Activated CD4-positive, alpha-beta T cell treated with anti-CD3 and anti-CD28 coated beads, Interleukin-2, amount 10 ng/mL, durations not matched to agents 24 days and 14 days (primary cell): Measurements from ENCODE around the gene MYRF. TPM values are rescaled to one million over a fixed set of nuclear protein-coding genes. Genes with fewer than 3 reads are reported as not detected.
A peak's percentile ranks its signal among the peaks of the same experiment; 100 is the strongest.

Source experiments
- DNase-seq: peaks from one replicate; pipeline ENCODE4 v3.0.0; 2022
- H3K27ac Mint-ChIP-seq: one replicate; pipeline ENCODE4 v1.8.0; 2022; ENCODE audit warnings: mild to moderate bottlenecking, mixed read lengths
- H3K27me3 Mint-ChIP-seq: one replicate; pipeline ENCODE4 v1.8.0; 2022; ENCODE audit warnings: mixed read lengths
- H3K36me3 Mint-ChIP-seq: one replicate; pipeline ENCODE4 v1.8.0; 2022; ENCODE audit warnings: low read depth, mild to moderate bottlenecking, mixed read lengths
- H3K4me1 Mint-ChIP-seq: one replicate; pipeline ENCODE4 v1.8.0; 2021; ENCODE audit warnings: mixed read lengths
- H3K4me3 Mint-ChIP-seq: one replicate; pipeline ENCODE4 v1.8.0; 2022; ENCODE audit warnings: mild to moderate bottlenecking, moderate library complexity, mixed read lengths
- H3K9me3 Mint-ChIP-seq: one replicate; pipeline ENCODE4 v1.8.0; 2021; ENCODE audit warnings: mixed read lengths
- intact Hi-C: fragments of 100-400 bp; cut with micrococcal nuclease; formaldehyde crosslinking; loops from one replicate; pipeline ENCODE4 v1.15.1; 2023
- total RNA-seq: library from RNA; stranded (reverse); gene quantifications from 2 replicates; pipeline ENCODE4 v1.2.3, GENCODE V29; 2022

Gene MYRF
- total RNA-seq, 1 donor from 2014 or later, result 1.2 TPM

DNA sequence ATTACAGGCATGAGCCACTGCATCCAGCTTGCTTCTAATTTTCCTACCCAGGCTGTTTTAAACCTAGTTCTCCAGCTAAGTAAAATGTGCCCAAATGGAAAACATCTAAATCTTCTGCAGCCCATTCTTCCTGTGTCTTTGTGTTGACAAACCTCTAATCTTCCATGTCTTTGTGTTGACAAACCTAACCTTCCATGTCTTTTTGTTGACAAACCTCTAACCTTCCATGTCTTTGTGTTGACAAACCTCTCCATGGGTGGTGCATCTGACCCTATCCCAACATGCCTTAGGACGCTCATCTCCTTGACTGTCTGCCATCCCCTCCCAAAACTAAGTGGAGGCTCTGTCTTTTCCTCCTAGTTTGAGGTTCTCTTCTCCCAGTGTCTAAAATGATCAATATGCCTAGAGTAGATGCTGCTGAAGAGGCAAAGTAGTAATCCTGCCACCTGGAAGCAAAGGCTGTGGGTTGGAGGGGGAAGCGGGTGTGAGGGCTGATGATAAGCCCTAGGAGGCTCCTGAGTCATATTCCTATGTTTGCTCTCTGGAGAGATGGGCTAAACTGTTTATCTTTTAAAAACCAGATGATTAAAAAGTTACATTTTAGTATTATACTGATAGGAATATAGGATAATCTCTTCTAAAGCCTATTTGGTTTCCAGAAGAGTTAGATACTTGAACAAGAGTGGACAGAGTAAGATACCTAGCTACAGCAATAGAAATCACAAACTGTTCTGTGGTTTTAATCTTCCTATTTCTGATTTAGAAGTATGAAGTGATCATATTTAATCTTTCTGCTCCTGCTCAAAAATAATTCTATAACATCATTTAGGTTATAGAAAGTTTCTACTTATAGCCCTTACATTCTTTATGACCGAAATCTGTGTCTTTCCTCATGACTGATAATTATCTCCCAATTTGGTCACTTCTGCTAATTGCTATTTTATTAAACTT, 48.2 kb downstream of the MYRF start:
- intact Hi-C loops, result no loop called here

DNA sequence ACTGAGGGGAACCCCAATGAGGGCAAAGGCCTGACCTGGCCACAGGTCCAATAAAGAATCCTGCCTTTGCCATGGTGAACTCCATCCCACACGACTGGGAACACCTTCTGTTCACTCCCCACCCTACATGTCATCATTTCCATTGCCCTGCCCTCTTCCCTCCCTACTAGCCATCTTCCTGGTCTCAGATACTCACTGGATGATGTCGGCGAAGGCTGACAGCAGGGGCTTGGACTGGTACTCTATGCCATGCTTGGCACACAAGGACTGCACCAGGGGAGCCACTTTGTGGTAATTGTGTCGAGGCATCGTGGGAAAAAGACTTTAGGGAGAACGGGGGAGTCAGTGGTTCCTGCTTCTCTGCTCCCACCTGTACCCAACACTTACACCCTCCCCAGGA, 50.2 kb downstream of the MYRF start:
- no peak overlapping the region for H3K4me3 Mint-ChIP-seq
- H3K9me3 Mint-ChIP-seq, result no peaks in the 10 kb centered on the region
- peaks cover 76% of the 10 kb centered on the region for H3K36me3 Mint-ChIP-seq
- DNase-seq, result no peak
- intact Hi-C loops, result no loop called here
- no peak overlapping the region for H3K27ac Mint-ChIP-seq
- H3K4me1 Mint-ChIP-seq, result peaks cover 9% of the 10 kb centered on the region
- H3K27me3 Mint-ChIP-seq, result no peaks in the 10 kb centered on the region

More for the DNA sequence above, 48.2 kb downstream of the MYRF start:
- Mint-ChIP-seq H3K36me3 (peaks cover 78% of the 10 kb centered on the region), H3K9me3 (no peaks in the 10 kb centered on the region), H3K4me1 (peaks cover 23% of the 10 kb centered on the region), H3K27ac (peak overlapping the region; percentile 30), H3K4me3 (no peak overlapping the region), H3K27me3 (no peaks in the 10 kb centered on the region)
- no peak for DNase-seq

DNA sequence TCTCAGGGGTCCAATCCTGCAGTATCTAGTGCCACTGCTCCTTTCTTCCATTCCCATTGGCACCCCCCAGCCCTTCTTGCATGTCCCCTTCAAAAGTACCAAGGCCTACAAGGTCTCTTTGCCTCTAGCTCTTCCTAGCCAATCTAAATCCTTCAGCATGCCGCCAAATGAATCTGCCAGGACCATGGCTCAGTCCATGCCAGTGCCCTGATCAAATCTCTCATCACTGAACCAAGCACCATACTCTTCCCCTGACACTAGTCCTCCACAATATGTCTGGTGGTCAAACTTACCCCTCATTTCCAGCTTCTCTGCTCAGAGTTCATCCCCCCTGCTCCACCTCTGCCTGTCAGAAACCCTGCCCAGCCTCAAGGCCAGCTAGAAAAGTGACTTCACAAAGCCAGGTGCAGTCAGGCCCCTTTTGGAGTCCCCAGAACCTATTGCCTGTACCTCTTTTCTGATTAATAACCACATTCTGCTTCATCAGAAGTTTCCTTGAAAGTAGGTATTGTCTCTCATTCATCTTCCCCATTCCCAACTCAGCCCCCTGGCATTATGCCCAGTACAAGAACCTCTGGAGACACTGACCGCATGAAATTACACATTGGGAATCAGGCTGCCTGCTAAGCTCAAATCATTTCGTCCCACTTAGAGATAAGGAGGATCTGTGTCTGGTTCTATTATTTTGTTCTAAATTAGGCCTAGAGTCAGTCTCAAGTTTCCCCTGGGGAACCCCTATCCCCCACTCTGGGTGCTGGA, 51.6 kb downstream of the MYRF start:
- H3K27ac Mint-ChIP-seq, result no peak overlapping the region
- intact Hi-C loops, result no loop called here
- H3K4me3 Mint-ChIP-seq, result no peak overlapping the region
- peaks cover 7% of the 10 kb centered on the region for H3K4me1 Mint-ChIP-seq
- no peaks in the 10 kb centered on the region for H3K27me3 Mint-ChIP-seq
- DNase-seq, result no peak
- peaks cover 76% of the 10 kb centered on the region for H3K36me3 Mint-ChIP-seq
- H3K9me3 Mint-ChIP-seq, result no peaks in the 10 kb centered on the region

DNA sequence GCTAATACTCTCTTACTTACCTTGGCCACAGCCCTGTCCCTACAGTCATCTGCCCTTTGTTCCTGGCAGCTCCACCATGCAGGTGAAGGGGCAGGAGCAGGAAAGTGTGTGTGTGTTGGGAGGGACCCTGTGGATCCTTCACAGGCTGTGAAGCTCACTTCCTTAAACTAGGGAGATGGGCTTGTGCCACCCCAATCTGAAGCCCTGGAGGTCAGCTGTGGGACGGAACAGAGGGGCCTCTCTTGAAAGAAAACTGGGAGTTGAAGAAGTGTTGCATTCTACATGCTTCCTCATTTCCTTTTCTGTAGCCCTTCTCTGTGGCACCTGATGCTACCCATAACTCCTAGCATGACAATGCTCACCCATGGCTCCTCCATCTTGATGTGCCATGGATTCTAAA, 52.7 kb downstream of the MYRF start:
- Mint-ChIP-seq H3K36me3 (peaks cover 76% of the 10 kb centered on the region), H3K4me1 (peaks cover 7% of the 10 kb centered on the region), H3K9me3 (no peaks in the 10 kb centered on the region), H3K27ac (peak overlapping the region; percentile 57), H3K27me3 (no peaks in the 10 kb centered on the region), H3K4me3 (no peak overlapping the region)
- DNase-seq, result no peak
- intact Hi-C loops, result no loop called here

DNA sequence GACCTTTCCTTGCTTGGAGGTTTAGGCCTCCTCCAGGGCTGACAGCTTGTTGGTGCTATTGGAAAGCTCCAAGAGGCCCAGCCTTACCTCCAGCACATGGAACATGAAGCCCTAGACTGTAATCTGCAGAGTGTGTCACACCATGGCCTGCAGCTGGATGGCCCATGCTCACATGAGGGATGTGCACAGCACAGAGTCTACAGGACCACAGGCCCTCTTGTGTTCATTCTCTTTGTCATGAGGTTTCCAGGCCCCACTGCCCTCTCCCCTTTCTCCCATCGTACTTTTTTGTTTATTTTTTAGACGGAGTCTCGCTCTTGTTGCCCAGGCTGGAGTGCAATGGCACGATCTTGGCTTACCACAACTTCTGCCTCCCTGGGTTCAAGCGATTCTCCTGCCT, 54.3 kb downstream of the MYRF start:
- peaks cover 79% of the 10 kb centered on the region for H3K36me3 Mint-ChIP-seq
- intact Hi-C loops, result no loop called here
- no peak overlapping the region for H3K27ac Mint-ChIP-seq
- H3K4me1 Mint-ChIP-seq, result peaks cover 4% of the 10 kb centered on the region
- no peak overlapping the region for H3K4me3 Mint-ChIP-seq
- no peaks in the 10 kb centered on the region for H3K9me3 Mint-ChIP-seq
- DNase-seq, result no peak
- H3K27me3 Mint-ChIP-seq, result no peaks in the 10 kb centered on the region

DNA sequence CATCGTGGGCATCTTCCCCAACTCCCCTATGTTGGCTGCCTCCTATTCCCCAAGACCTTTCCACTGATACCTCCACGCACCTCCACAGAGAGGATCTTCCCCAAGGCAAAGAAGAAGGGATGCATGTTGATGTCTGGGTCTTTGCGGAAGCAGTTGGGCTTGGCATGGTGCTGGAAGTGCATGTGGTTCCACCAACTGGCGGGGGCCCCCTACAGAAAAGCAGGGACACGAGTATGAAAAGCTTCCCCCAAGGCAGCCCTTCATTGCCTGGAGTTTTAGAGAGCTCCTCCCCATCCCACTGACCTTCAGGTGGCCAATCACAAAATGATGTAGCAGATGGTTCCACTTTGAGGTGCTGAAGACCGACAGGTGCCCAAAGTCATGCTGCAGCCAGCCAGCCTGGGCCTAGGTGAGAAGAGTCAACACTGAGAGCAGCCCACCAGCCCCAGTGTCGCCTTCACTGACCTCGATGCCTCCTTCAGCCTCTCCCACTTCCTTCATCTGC, 58.3 kb downstream of the MYRF start:
- no peak overlapping the region for H3K4me3 Mint-ChIP-seq
- H3K9me3 Mint-ChIP-seq, result no peaks in the 10 kb centered on the region
- no peak overlapping the region for H3K27ac Mint-ChIP-seq
- peaks cover 13% of the 10 kb centered on the region for H3K4me1 Mint-ChIP-seq
- H3K36me3 Mint-ChIP-seq, result peaks cover 72% of the 10 kb centered on the region
- intact Hi-C loops, result no loop called here
- no peaks in the 10 kb centered on the region for H3K27me3 Mint-ChIP-seq
- no peak for DNase-seq

DNA sequence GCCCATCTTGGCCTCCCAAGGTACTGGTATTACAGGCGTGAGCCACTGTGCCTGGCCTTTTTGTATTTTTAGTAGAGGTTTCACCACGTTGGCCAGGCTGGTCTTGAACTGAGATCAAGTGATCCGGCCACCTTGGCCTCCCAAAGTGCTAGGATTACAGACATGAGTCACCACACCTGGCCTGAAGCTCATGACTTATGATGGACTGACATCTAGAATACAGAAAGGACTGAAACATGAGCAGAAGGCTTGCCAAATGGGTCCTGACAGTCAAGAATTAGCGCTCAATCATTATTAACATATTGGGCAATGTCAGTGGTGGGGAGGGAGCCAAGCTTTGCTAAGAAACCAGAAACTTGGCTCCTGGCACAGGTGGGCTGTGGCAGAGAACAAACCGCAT, 59.4 kb downstream of the MYRF start:
- H3K9me3 Mint-ChIP-seq, result no peaks in the 10 kb centered on the region
- intact Hi-C loops, result no loop called here
- H3K4me1 Mint-ChIP-seq, result peaks cover 16% of the 10 kb centered on the region
- H3K36me3 Mint-ChIP-seq, result peaks cover 72% of the 10 kb centered on the region
- no peaks in the 10 kb centered on the region for H3K27me3 Mint-ChIP-seq
- H3K27ac Mint-ChIP-seq, result peak overlapping the region; percentile 11
- H3K4me3 Mint-ChIP-seq, result no peak overlapping the region
- no peak for DNase-seq

DNA sequence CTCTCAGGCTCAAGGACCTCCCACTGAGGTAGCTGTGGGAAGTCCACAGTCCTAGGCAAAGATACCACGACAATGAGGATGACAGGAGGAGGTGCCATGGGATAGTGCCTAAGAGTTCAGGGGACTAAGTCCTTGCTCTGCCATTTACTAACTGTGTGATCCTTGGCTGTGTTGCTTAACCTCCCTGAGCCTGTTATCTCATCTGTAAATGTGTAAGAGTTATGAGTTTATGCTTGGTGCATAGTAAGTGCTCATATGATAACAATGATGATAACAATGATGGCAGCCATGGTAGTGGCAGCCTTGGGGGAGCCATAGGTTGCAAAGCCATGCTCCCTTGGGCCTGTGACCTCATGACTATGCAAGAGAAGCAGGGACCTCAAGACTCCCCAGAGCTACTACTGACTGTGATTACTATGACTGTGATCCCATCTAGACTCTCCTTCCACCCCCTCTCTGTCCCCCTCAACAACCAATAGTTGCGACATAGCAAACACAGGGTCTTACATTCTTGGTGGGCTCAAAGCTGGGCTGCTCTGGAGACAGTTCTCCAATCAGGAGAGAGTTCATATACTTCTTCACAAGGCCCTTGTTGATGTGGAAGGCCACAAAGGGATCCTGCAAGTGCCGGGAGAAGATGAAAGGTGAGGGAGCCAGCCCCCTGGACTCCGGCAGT, 60.4 kb downstream of the MYRF start:
- Mint-ChIP-seq H3K9me3 (no peaks in the 10 kb centered on the region), H3K27me3 (peaks cover 1% of the 10 kb centered on the region), H3K4me3 (no peak overlapping the region), H3K36me3 (peaks cover 64% of the 10 kb centered on the region), H3K4me1 (peaks cover 19% of the 10 kb centered on the region), H3K27ac (no peak overlapping the region)
- DNase-seq, result no peak
- intact Hi-C loops, result no loop called here

DNA sequence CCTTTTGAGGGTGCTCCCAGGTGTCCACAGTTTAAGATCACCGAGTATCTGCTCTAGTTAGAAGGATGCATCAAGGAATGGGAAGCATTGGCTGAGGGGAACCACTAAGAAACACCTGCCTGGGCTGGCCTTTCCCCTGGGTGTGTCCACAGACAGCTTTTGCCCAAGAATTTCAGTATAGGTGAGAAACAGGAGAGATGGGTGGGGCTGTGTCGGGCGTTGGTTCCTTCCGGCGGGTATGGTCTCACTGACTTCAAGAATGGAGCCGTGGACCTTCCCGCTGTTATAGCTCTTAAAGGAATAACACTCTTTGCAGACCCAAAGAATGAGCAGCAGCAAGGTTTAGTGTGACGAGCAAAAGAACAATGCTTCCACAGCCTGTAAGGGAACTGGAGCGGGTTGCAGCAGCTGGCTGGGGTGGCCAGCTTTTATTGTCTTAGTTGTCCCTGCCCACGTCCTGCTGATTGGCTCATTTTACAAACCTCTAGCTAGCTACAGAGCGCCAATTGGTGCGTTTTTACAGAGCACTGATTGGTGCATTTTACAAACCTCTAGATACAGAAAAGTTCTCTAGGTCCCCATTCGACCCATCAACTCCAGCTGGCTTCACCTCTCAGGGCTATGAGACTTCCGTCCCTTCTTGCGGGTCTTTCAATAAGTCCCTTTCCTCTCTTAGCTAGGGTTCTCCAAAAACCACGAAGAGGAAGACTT, 62.0 kb downstream of the MYRF start:
- peaks cover 2% of the 10 kb centered on the region for H3K27me3 Mint-ChIP-seq
- DNase-seq, result peak; percentile 81
- intact Hi-C loops, result no loop called here
- peaks cover 55% of the 10 kb centered on the region for H3K36me3 Mint-ChIP-seq
- H3K4me1 Mint-ChIP-seq, result peaks cover 20% of the 10 kb centered on the region
- peak overlapping the region; percentile 97 for H3K27ac Mint-ChIP-seq
- H3K4me3 Mint-ChIP-seq, result peak overlapping the region; percentile 97
- H3K9me3 Mint-ChIP-seq, result no peaks in the 10 kb centered on the region

DNA sequence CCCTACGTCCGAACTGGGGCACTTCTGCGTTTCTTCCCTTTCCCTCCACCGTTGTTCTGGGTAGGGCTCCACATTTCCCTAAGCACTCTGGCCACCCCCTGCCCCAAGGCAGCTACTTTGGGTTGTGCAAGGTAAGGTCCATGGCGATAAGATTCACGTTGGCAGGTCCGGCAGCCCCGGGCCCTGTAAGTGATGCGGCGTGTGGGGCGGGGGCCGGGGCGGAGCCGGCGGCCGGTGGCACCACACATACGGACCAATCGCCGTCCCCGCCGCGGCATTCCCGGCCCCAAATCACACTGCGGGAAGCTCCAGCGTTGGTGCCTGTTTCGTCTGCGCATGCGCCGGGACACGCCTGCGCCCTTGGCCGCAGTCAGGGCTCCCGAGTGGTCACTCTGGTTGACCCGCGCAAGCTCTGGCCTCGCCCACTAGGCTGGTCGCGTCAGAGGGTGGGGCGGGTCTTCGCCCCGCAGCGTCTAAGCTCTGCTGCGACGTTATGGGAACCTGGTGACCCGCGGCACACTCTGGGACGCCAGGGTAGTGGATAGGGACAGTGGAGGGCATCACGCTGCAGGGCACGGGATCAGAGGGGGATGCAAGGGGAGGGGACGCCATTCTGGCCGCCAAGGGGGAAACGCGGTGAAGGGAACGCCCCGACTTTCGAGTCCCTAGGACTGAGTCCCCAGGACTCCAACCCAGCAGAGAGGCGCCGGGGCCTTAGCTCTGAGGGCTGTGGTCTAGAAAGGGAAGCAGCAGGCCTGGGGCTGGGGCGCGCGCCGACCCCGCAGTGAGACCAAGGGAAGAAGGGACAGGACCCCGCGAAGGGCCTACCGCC, 62.7 kb downstream of the MYRF start:
- intact Hi-C loops, result loop anchor here (1.0 kb wide), 1 partner anchor 23 kb away; the partner anchor contains the start of genes FEN1 and TMEM258
- DNase-seq, result peak; percentile 94
- H3K4me1 Mint-ChIP-seq, result peaks cover 20% of the 10 kb centered on the region
- H3K36me3 Mint-ChIP-seq, result peaks cover 47% of the 10 kb centered on the region
- H3K27me3 Mint-ChIP-seq, result peaks cover 2% of the 10 kb centered on the region
- H3K9me3 Mint-ChIP-seq, result no peaks in the 10 kb centered on the region
- peak overlapping the region; percentile 97 for H3K27ac Mint-ChIP-seq
- peak overlapping the region; percentile 97 for H3K4me3 Mint-ChIP-seq

DNA sequence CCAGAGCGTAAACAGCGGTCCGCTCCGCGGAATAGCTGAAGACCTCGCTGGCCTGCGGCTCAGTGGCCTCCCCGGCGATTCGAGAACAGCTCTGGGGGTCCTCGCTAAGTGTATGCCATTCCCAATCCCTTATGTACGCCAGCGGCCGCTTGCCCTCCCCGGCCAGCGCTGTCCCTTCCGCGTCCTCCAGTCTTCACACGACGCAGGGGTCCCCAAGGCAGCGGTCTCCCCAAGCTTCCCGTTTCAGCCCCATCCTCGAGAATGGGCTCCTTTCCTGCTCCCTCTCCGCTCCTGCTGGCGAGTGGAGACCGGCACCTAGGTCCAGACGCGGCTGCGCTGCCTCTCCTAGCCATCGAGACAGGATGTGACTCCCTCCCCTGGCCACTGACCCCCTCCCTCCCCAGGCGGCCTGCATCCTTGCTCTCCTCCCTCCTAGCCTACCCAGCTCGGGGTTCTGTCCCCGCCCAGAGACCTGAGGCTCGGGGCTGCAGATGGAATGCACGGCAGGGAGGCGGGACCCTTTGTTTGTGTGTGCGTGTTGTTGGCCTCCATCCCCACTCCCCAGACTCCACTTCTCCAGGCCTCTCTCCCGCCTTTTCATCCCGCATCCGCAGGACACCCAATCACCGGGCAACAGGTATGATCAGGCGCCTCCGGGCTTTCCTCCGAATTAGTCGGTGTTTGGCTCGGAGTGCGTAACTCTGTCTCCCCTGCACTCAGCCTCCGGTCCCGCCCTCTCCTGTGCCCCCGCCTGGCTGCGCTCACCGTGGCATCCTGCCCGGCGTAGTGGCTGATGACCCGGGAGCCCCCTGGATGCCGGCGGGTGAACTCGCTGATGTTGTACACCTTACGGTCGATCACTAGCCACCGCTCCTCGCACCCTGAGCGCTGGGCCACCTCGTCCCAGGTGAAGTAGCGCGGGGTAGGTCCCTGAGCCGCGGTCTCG, 63.6 kb downstream of the MYRF start:
- Mint-ChIP-seq H3K27ac (peak overlapping the region; percentile 94), H3K27me3 (peaks cover 2% of the 10 kb centered on the region), H3K4me3 (peak overlapping the region; percentile 97), H3K4me1 (peaks cover 20% of the 10 kb centered on the region), H3K36me3 (peaks cover 41% of the 10 kb centered on the region), H3K9me3 (no peaks in the 10 kb centered on the region)
- intact Hi-C loops, result loop anchor here (1.0 to 2.0 kb wide), 3 partner anchors 19 to 75 kb away; partner anchors contain the start of genes FADS3, FEN1 and TMEM258
- peak; percentile 89 for DNase-seq
